ENCODE data around the gene GJB3.
A peak's percentile ranks its signal among the peaks of the same experiment; 100 is the strongest.

GJB3 gene

GRCh38 chr1:34742667-34743270 is 38.2 kb upstream of the GJB3 start:
- H3K36me3 ChIP-seq: no peaks in the 10 kb centered on the region
- peaks cover 99% of the 10 kb centered on the region for H3K27me3 ChIP-seq (ENCODE audit: insufficient read depth, low read depth, severe bottlenecking)
- H3K4me3 ChIP-seq (ENCODE audit: low read depth, low read length): no peak overlapping the region
- no peaks in the 10 kb centered on the region for H3K9me3 ChIP-seq (ENCODE audit: severe bottlenecking)
- H3K27ac ChIP-seq: no peak overlapping the region
- DNase-seq: peak; percentile 72
- TF ChIP-seq CTCF (IDR thresholded peaks at IDR 0.05; ENCODE audit: low read depth, low read length): peak; percentile 99

GRCh38 chr1:34743775-34744174 is 37.2 kb upstream of the GJB3 start:
- Histone ChIP-seq H3K27me3 (ENCODE audit: insufficient read depth, low read depth, severe bottlenecking) (peaks cover 96% of the 10 kb centered on the region), H3K9me3 (ENCODE audit: severe bottlenecking) (no peaks in the 10 kb centered on the region), H3K36me3 (no peaks in the 10 kb centered on the region), H3K4me3 (ENCODE audit: low read depth, low read length) (no peak overlapping the region), H3K27ac (no peak overlapping the region)
- no peak for DNase-seq
- TF ChIP-seq CTCF (IDR thresholded peaks at IDR 0.05; ENCODE audit: low read depth, low read length): no peak

- Histone ChIP-seq H3K36me3 (no peaks in the 10 kb centered on the region), H3K27ac (no peak overlapping the region), H3K9me3 (ENCODE audit: severe bottlenecking) (no peaks in the 10 kb centered on the region), H3K27me3 (ENCODE audit: insufficient read depth, low read depth, severe bottlenecking) (peaks cover 96% of the 10 kb centered on the region), H3K4me3 (ENCODE audit: low read depth, low read length) (no peak overlapping the region)
- DNase-seq: no peak
- no peak for TF ChIP-seq CTCF (IDR thresholded peaks at IDR 0.05; ENCODE audit: low read depth, low read length)
These were observed 36.2 kb upstream of the GJB3 start for GRCh38 chr1:34744851-34745250.

- Histone ChIP-seq H3K27ac (no peak overlapping the region), H3K9me3 (ENCODE audit: severe bottlenecking) (no peaks in the 10 kb centered on the region), H3K27me3 (ENCODE audit: insufficient read depth, low read depth, severe bottlenecking) (peaks cover 96% of the 10 kb centered on the region), H3K4me3 (ENCODE audit: low read depth, low read length) (no peak overlapping the region), H3K36me3 (no peaks in the 10 kb centered on the region)
- no peak for DNase-seq
- TF ChIP-seq CTCF (IDR thresholded peaks at IDR 0.05; ENCODE audit: low read depth, low read length): no peak
These were observed 35.3 kb upstream of the GJB3 start for GRCh38 chr1:34745666-34746065.

- DNase-seq: no peak
- Histone ChIP-seq H3K9me3 (ENCODE audit: severe bottlenecking) (no peaks in the 10 kb centered on the region), H3K4me3 (ENCODE audit: low read depth, low read length) (no peak overlapping the region), H3K27ac (no peak overlapping the region), H3K27me3 (ENCODE audit: insufficient read depth, low read depth, severe bottlenecking) (peaks cover 96% of the 10 kb centered on the region), H3K36me3 (no peaks in the 10 kb centered on the region)
- no peak for TF ChIP-seq CTCF (IDR thresholded peaks at IDR 0.05; ENCODE audit: low read depth, low read length)
These were observed 34.9 kb upstream of the GJB3 start for GRCh38 chr1:34746101-34746500.
